Measurements from ENCODE around the gene USH2A. TPM values are rescaled to one million over a fixed set of nuclear protein-coding genes. Genes with fewer than 3 reads are reported as not detected.

The USH2A gene
- polyA plus RNA-seq, 3 donors = not detected

DNA sequence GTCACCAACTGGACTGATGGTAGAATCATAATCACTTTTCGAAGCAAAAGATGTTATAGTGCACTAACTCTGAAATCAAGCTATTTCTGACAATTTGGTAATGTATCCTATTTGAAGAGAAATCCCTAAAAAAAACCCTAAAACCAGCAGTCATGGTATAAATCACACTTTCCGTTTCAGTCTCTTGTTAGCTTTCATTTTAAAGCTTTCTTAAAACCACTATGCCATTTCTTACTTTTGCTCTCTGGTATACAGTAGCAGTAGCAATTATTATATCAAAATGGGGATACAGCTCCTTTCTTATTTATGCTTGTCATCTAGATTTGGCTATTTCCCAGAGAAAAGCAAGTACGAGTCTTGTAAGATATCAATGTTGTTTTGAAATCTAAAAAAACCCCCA, 532.8 kb downstream of the USH2A start:
- no peaks in the 10 kb centered on the region for H3K9me3 Mint-ChIP-seq
- no peaks in the 10 kb centered on the region for H3K27me3 Mint-ChIP-seq (ENCODE audit: low read depth in 3 of 3)
- Histone ChIP-seq H3K4me3 (replicated peaks in 1 of 3; ENCODE audit: low read depth in 2 of 3, low read length in 3 of 3) (no peak overlapping the region), H3K27ac (ENCODE audit: low read depth in 1 of 2, low read length in 2 of 2) (no peak overlapping the region), H3K9me3 (replicated peaks in 1 of 2; ENCODE audit: control insufficient read depth in 1 of 2, insufficient read depth in 1 of 2, low read length in 2 of 2) (no peaks in the 10 kb centered on the region), H3K79me2 (ENCODE audit: insufficient read depth, low read length) (no peaks in the 10 kb centered on the region), H2AFZ (ENCODE audit: insufficient read depth, low read depth, low read length, poor library complexity, severe bottlenecking) (no peak overlapping the region), H3K4me1 (ENCODE audit: control insufficient read depth in 1 of 2, insufficient read depth in 2 of 2, low read length in 2 of 2) (no peaks in the 10 kb centered on the region), H3K36me3 (replicated peaks in 1 of 2; ENCODE audit: control insufficient read depth in 1 of 2, insufficient read depth in 2 of 2, low read length in 2 of 2) (no peaks in the 10 kb centered on the region), H3K27me3 (ENCODE audit: control insufficient read depth in 2 of 2, insufficient read depth in 2 of 2, low read length in 2 of 2) (no peaks in the 10 kb centered on the region), H3K4me2 (replicated peaks; ENCODE audit: extremely low read depth, low read length, poor library complexity, severe bottlenecking) (no peak overlapping the region), H3K9ac (ENCODE audit: insufficient read depth, low read length, poor library complexity, severe bottlenecking) (no peak overlapping the region), H4K20me1 (ENCODE audit: insufficient read depth, low read length) (no peaks in the 10 kb centered on the region)
- no peak overlapping the region for H3K4me3 Mint-ChIP-seq
- WGBS (ENCODE audit: insufficient coverage) = no CpG with 5 or more reads among the region's 3 CpGs
- H3K36me3 Mint-ChIP-seq = no peaks in the 10 kb centered on the region
- intact Hi-C loops (cut with micrococcal nuclease) = no loop called here
- no peaks in the 10 kb centered on the region for H3K4me1 Mint-ChIP-seq
- no peak for DNase-seq
- TF ChIP-seq, protein P1, sequence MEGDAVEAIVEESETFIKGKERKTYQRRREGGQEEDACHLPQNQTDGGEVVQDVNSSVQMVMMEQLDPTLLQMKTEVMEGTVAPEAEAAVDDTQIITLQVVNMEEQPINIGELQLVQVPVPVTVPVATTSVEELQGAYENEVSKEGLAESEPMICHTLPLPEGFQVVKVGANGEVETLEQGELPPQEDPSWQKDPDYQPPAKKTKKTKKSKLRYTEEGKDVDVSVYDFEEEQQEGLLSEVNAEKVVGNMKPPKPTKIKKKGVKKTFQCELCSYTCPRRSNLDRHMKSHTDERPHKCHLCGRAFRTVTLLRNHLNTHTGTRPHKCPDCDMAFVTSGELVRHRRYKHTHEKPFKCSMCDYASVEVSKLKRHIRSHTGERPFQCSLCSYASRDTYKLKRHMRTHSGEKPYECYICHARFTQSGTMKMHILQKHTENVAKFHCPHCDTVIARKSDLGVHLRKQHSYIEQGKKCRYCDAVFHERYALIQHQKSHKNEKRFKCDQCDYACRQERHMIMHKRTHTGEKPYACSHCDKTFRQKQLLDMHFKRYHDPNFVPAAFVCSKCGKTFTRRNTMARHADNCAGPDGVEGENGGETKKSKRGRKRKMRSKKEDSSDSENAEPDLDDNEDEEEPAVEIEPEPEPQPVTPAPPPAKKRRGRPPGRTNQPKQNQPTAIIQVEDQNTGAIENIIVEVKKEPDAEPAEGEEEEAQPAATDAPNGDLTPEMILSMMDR (IDR thresholded peaks at IDR 0.05) = no peak
- H3K27ac Mint-ChIP-seq = no peak overlapping the region

DNA sequence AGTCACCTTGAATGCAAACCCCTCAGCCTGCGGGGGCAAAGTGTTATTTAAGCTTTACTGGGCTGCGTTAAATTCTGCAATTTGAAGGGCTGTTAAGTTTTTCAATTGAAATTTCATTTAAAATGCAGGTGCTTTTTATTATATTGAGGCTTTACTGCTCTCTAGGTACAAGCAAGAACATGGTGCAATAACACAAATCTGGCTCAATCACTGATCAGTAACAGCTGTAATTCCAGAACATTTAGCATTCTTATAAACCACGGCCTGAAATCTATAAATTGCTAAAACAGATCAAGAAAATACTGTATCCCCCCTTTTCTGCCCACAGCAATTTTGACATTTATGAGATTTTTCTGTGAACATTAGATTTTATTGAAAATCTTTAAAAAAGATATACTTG, 533.4 kb downstream of the USH2A start:
- TF ChIP-seq, protein P1 (IDR thresholded peaks at IDR 0.05) = no peak
- H3K4me3 Mint-ChIP-seq = no peak overlapping the region

More for the DNA sequence above, 533.4 kb downstream of the USH2A start:
- Histone ChIP-seq H3K27me3 (ENCODE audit: control insufficient read depth in 2 of 2, insufficient read depth in 2 of 2, low read length in 2 of 2) (no peaks in the 10 kb centered on the region), H3K27ac (ENCODE audit: low read depth in 1 of 2, low read length in 2 of 2) (no peak overlapping the region), H2AFZ (ENCODE audit: insufficient read depth, low read depth, low read length, poor library complexity, severe bottlenecking) (no peak overlapping the region), H4K20me1 (ENCODE audit: insufficient read depth, low read length) (no peaks in the 10 kb centered on the region), H3K79me2 (ENCODE audit: insufficient read depth, low read length) (no peaks in the 10 kb centered on the region), H3K9ac (ENCODE audit: insufficient read depth, low read length, poor library complexity, severe bottlenecking) (no peak overlapping the region), H3K9me3 (replicated peaks in 1 of 2; ENCODE audit: control insufficient read depth in 1 of 2, insufficient read depth in 1 of 2, low read length in 2 of 2) (no peaks in the 10 kb centered on the region), H3K4me3 (replicated peaks in 1 of 3; ENCODE audit: low read depth in 2 of 3, low read length in 3 of 3) (no peak overlapping the region), H3K4me1 (ENCODE audit: control insufficient read depth in 1 of 2, insufficient read depth in 2 of 2, low read length in 2 of 2) (no peaks in the 10 kb centered on the region), H3K36me3 (replicated peaks in 1 of 2; ENCODE audit: control insufficient read depth in 1 of 2, insufficient read depth in 2 of 2, low read length in 2 of 2) (no peaks in the 10 kb centered on the region), H3K4me2 (replicated peaks; ENCODE audit: extremely low read depth, low read length, poor library complexity, severe bottlenecking) (no peak overlapping the region)
- WGBS (ENCODE audit: insufficient coverage) = no CpG with 5 or more reads among the region's 3 CpGs
- DNase-seq = no peak
- H3K27me3 Mint-ChIP-seq (ENCODE audit: low read depth in 3 of 3) = no peaks in the 10 kb centered on the region
- H3K36me3 Mint-ChIP-seq = no peaks in the 10 kb centered on the region
- H3K27ac Mint-ChIP-seq = no peak overlapping the region
- H3K9me3 Mint-ChIP-seq = no peaks in the 10 kb centered on the region
- intact Hi-C loops (cut with micrococcal nuclease) = no loop called here
- no peaks in the 10 kb centered on the region for H3K4me1 Mint-ChIP-seq
